Measurements from ENCODE around the gene RPS6KA6. TPM values are rescaled to one million over a fixed set of nuclear protein-coding genes. Genes with fewer than 3 reads are reported as not detected.

Gene RPS6KA6
- total and polyA plus RNA-seq, 10 of the 15 experiments (the other 5 are each of a cell fraction or from before 2014, with no cell fraction given) = 0.29 to 2.8 (median 1.4) TPM; not detected in 1

- no peak for DNase-seq (ENCODE audit: low read depth, low spot score)
- ATAC-seq = no peak
- no peaks in the 10 kb centered on the region for H3K79me2 ChIP-seq (ENCODE audit: control insufficient read depth, insufficient read depth, low read length)
- no peak for FAIRE-seq
- H3K4me2 ChIP-seq (ENCODE audit: control insufficient read depth, insufficient read depth) = no peak overlapping the region
- CTCF ChIA-PET = no interaction called here
- TF ChIP-seq RFX5 (IDR thresholded peaks at IDR 0.05; ENCODE audit: low read depth, low read length) = no peak
- no peak for TF ChIP-seq HSF1 (IDR thresholded peaks at IDR 0.05; ENCODE audit: low read depth, low read length)
- TF ChIP-seq WRNIP1 (IDR thresholded peaks at IDR 0.05; ENCODE audit: borderline replicate concordance, low read depth, low read length) = no peak
- no peak for TF ChIP-seq ZNF217 (IDR thresholded peaks at IDR 0.05)
- no peak for TF ChIP-seq LARP7 (IDR thresholded peaks at IDR 0.05)
- no peak for TF ChIP-seq NR2F1 (conservative IDR thresholded peaks at IDR 0.05)
- TF ChIP-seq SIN3A (IDR thresholded peaks at IDR 0.05; ENCODE audit: low read depth, low read length) = no peak
- no peak for TF ChIP-seq RELB (IDR thresholded peaks at IDR 0.05; ENCODE audit: low read depth)
- TF ChIP-seq CHD2 (IDR thresholded peaks at IDR 0.05; ENCODE audit: borderline replicate concordance, low read depth, low read length) = no peak
- TF ChIP-seq SIX5 (IDR thresholded peaks at IDR 0.05; ENCODE audit: low read depth, low read length, severe bottlenecking) = no peak
- no peak for TF ChIP-seq SUPT20H (IDR thresholded peaks at IDR 0.05; ENCODE audit: borderline replicate concordance, control insufficient read depth, low read depth, low read length)
- TF ChIP-seq SREBF2 (IDR thresholded peaks at IDR 0.05; ENCODE audit: low read length) = no peak
- TF ChIP-seq BCLAF1 (IDR thresholded peaks at IDR 0.05) = no peak
- TF ChIP-seq USF2 (IDR thresholded peaks at IDR 0.05; ENCODE audit: borderline replicate concordance, low read depth, low read length) = no peak
- no peak for TF ChIP-seq SUZ12 (IDR thresholded peaks at IDR 0.05; ENCODE audit: unreplicated experiment)
- no peak for TF ChIP-seq NBN (IDR thresholded peaks at IDR 0.05)
- no peak for TF ChIP-seq IKZF2 (IDR thresholded peaks at IDR 0.05)
- no peak for TF ChIP-seq MTA3 (IDR thresholded peaks at IDR 0.05; ENCODE audit: borderline replicate concordance, low read length)
- SMC1A ChIA-PET (ENCODE audit: uncharacterized antibody, unreplicated experiment) = no interaction called here
- 32% methylated on average over 5 of the region's 5 CpGs for WGBS (ENCODE audit: insufficient coverage, insufficient replicate concordance, low lambda C conversion rate, missing lambda C conversion rate)
- H3K4me1 ChIP-seq (ENCODE audit: control insufficient read depth, insufficient read depth, low read length) = no peaks in the 10 kb centered on the region
- intact Hi-C loops (cut with micrococcal nuclease; ENCODE audit: unreplicated experiment) = no loop called here
- POLR2A ChIA-PET = no interaction called here
- H3K27ac ChIP-seq (ENCODE audit: control insufficient read depth, insufficient read depth) = no peak overlapping the region
- no TSS peak for BruUV-seq (replicated peaks)
- no peak overlapping the region for H3K9ac ChIP-seq (ENCODE audit: control insufficient read depth, insufficient read depth, low read length)
- H3K4me3 ChIP-seq = no peak overlapping the region
- H4K20me1 ChIP-seq (ENCODE audit: control insufficient read depth, insufficient read depth) = no peaks in the 10 kb centered on the region
- H3K27me3 ChIP-seq (replicated peaks in 1 of 2; ENCODE audit: control insufficient read depth in 2 of 2, insufficient read depth in 2 of 2, low read length in 1 of 2) = no peaks in the 10 kb centered on the region
- RAD21 ChIA-PET (ENCODE audit: unreplicated experiment) = no interaction called here
- H3K9me3 ChIP-seq (replicated peaks; ENCODE audit: control insufficient read depth, insufficient read depth, low read length) = no peaks in the 10 kb centered on the region
- no peak overlapping the region for H2AFZ ChIP-seq (ENCODE audit: control insufficient read depth, low read depth, low read length)
- in situ Hi-C loops (cut with MboI) = no loop called here
- H3K36me3 ChIP-seq (ENCODE audit: control insufficient read depth in 2 of 2, insufficient read depth in 2 of 2, low read length in 1 of 2) = no peaks in the 10 kb centered on the region
Measured at GRCh38 chrX:84108584-84108983, 79.4 kb downstream of the RPS6KA6 start.

Data from GM12878 (cell line).